Activated T-cell treated with anti-CD3 and anti-CD28 coated beads, Interleukin-2, amount 50 U/mL, for 72 hours (primary cell): ENCODE data around the gene IFT52. TPM values are rescaled to one million over a fixed set of nuclear protein-coding genes. Genes with fewer than 3 reads are reported as not detected.

Source experiments
- ATAC-seq, 2 donors: fragments of 150-1000 bp; cut with Tn5 transposase; replicated peaks in 1 of 2; 2 replicates each; pipeline ENCODE4 v1.10.0; 2021; ENCODE audit warnings: moderate library complexity in 2 of 2, mild to moderate bottlenecking in 1 of 2
- DNase-seq, 2 donors: peaks; one replicate each; pipeline ENCODE4 v3.0.0; 2021 to 2022; ENCODE audit warnings: mixed read lengths in 1 of 2
- H3K27ac Mint-ChIP-seq: one replicate; pipeline ENCODE4 v1.8.0; 2022; ENCODE audit warnings: mild to moderate bottlenecking, moderate library complexity, mixed read lengths
- H3K27me3 Mint-ChIP-seq: one replicate; pipeline ENCODE4 v1.8.0; 2022; ENCODE audit warnings: low read depth, mixed read lengths
- H3K36me3 Mint-ChIP-seq, 2 donors: one replicate each; pipeline ENCODE4 v1.8.0; 2022; ENCODE audit warnings: mixed read lengths in 2 of 2, mild to moderate bottlenecking in 1 of 2; ENCODE audit not compliant: insufficient read depth in 2 of 2
- H3K4me1 Mint-ChIP-seq: one replicate; pipeline ENCODE4 v1.8.0; 2022; ENCODE audit warnings: low read depth, mixed read lengths
- H3K4me3 Mint-ChIP-seq, 2 donors: one replicate each; pipeline ENCODE4 v1.8.0; 2022; ENCODE audit warnings: mild to moderate bottlenecking in 2 of 2, mixed read lengths in 2 of 2, moderate library complexity in 2 of 2
- H3K9me3 Mint-ChIP-seq, 2 donors: one replicate each; pipeline ENCODE4 v1.8.0; 2022; ENCODE audit warnings: mixed read lengths in 2 of 2
- total RNA-seq, 2 donors: library from RNA; stranded (reverse); gene quantifications; one replicate each; pipeline ENCODE4 v1.2.3, GENCODE V29; 2022

IFT52 gene
- total RNA-seq, 2 donors from 2014 or later: 22.2 to 23.5 TPM

DNA sequence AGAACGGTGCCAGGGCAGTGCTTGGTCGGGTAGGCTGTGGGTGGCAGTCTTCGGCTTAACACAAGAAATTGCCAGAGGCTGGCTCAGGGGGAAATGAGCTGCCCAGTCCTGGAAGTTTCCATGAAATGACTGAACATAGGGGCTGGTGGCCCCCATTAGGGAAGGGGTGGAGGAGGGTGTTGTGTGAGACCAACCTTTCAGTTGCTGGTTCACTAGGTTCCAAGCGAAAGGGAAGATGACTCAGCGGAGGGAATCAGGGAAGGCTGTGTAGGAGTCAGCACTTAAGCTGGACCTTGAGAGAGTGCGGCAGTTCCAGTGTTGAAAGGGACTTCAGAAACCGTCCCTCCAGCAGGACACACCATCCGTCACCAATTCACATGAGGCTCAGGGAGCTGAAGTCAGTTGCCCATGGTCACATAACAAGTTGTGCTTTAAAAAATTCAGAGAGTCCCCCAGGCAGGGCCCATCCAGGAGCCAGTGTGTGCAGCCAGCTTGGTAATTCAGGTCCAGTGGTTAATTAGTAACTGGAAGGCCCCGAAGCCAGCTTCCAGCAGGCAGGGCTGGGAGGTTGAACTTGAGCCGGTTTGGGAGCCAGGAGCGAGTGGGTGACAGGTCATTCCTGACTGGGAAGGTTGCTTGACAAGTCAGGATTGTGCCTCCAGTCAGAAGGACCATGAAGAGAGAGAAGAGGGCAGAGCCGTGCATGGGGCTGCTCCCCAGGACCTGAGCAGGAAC lies 32.2 kb upstream of the IFT52 start, which contains the start of gene SGK2:
TSS of gene SGK2 (plus strand) at position 616 of the 735 bp plus-strand sequence. CDS start 7,469 bp downstream, outside the sequence.
- no peaks in the 10 kb centered on the region for H3K36me3 Mint-ChIP-seq
- H3K27ac Mint-ChIP-seq: no peak within 1 kb of the TSS
- DNase-seq: no peak
- H3K9me3 Mint-ChIP-seq: no peaks in the 10 kb centered on the region
- ATAC-seq: no peak
- H3K4me3 Mint-ChIP-seq: no peak within 1 kb of the TSS
- no peaks in the 10 kb centered on the region for H3K4me1 Mint-ChIP-seq
- H3K27me3 Mint-ChIP-seq: peaks cover 5% of the 10 kb centered on the region

DNA sequence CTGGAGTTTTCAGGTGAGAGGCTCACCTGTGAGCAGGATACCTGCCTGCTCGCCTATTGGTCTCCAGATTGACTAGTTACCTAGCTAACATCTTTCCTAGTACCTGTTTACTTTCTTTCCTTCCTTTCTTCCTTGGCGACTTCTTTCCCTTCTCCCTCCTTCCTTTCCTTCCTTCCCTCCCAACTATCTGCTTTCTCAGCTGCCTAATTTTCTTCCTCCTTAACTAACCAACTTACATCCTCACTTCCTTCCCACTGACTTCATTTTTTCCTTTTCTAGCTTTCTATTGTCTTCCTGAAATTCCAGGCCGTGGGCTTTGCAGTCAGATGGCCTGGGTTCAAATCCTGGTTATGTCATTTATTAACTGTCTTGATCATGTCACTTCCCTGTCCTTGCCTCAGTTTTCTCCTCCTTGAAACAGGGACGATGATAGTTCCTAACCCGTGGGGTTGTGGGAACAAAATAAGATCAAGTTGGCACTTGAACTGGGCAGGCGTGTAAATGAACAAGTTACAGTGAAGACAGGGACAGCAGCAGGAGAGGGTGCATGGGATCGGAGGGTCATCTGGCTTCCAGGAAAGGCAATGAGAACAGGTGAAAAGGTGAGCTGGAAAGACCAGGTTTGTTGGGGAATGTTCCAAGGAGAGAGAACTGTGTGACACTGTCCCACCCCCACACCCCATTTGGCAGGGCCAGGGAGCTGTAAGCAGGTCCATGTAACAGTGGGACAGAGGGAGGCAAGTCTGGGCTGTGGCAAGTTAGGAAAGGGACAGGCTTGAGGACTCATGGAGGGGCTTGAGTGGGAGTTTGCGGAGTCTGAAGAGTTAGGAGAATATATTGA lies 31.4 kb upstream of the IFT52 start:
- H3K4me1 Mint-ChIP-seq: no peaks in the 10 kb centered on the region
- DNase-seq (no peak), ATAC-seq (no peak)
- H3K27ac Mint-ChIP-seq: no peak overlapping the region
- peaks cover 5% of the 10 kb centered on the region for H3K27me3 Mint-ChIP-seq
- H3K9me3 Mint-ChIP-seq: no peaks in the 10 kb centered on the region
- no peak overlapping the region for H3K4me3 Mint-ChIP-seq
- no peaks in the 10 kb centered on the region for H3K36me3 Mint-ChIP-seq

DNA sequence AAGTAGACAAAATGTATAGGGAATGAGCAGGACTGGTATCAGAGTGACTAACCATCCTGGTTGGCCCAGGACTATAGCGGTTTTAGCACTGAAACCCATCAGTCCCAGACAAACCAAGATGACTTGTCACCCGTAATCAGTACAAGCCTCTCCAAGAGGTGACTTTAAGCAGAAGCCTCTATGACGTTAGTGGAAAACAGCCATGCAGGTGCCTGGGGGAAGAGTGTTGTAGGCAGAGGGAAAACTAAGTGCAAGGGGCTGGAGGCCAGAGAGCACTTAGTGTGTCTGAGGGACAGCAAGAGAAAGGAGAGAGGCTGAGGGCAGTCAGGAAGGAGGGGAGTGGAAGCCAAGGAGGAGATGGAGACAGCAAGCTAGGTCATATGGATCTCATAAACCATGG lies 29.8 kb upstream of the IFT52 start:
- peaks cover 5% of the 10 kb centered on the region for H3K27me3 Mint-ChIP-seq
- H3K9me3 Mint-ChIP-seq: no peaks in the 10 kb centered on the region
- no peaks in the 10 kb centered on the region for H3K4me1 Mint-ChIP-seq
- H3K36me3 Mint-ChIP-seq: no peaks in the 10 kb centered on the region
- no peak overlapping the region for H3K4me3 Mint-ChIP-seq
- no peak for ATAC-seq
- H3K27ac Mint-ChIP-seq: no peak overlapping the region
- DNase-seq: no peak

DNA sequence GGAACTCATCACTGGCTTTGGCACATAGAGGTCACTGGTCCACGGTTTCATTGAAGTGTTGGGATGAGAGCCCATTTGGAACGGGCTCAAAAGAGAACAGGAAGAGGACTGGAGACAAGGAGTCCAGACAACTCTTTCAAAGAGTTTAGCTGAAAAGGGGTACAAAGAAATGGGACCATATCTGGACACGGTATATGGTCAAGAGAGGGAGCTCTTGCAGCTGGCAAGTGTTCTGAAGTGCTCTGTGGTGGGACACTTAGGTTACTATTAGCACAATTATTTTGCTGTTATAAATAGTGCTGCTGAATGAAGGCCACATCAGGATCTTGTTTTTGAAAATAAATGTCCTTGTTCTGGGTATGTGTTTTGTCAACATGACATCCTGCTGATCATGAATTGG lies 27.3 kb upstream of the IFT52 start:
- ATAC-seq (no peak), DNase-seq (no peak)
- H3K4me3 Mint-ChIP-seq: no peak overlapping the region
- no peaks in the 10 kb centered on the region for H3K36me3 Mint-ChIP-seq
- H3K27ac Mint-ChIP-seq: no peak overlapping the region
- H3K27me3 Mint-ChIP-seq: peaks cover 5% of the 10 kb centered on the region
- H3K4me1 Mint-ChIP-seq: no peaks in the 10 kb centered on the region
- H3K9me3 Mint-ChIP-seq: no peaks in the 10 kb centered on the region

DNA sequence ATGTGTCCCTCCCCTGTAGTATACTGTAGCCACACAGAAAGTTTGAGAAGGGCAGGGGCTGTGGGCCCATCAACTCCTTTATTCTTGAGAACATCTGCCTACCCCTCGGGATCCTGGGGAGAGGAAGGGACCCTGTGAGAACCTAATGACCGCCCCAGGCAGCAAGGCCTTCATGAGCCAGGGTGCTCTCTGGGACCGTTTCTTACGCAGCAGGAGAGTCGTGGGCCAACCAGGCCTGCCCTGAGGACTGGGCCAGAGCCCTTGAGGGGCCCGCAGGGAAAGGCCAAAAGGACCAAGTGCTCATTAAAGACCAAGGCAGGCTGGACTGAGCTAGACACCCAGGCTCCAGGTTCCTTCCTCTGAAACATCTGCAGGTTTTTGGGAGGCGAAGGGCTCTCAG lies 26.7 kb upstream of the IFT52 start:
- H3K27ac Mint-ChIP-seq: no peak overlapping the region

DNA sequence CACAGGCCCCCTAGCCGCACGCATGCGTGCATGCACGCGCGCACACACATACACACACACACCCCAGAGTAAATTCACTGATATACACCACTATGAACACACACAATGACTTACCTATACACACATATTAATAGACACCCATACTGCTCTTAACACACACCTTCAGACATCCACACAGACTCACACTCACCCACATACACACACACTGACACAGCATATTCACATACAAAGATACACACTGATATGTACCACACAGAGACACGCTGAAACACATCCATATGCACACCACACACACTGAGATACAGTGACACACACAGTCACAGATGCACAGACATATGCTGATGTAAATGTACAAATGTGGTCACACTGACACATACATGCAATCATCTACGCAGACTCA lies 26.3 kb upstream of the IFT52 start:
- Mint-ChIP-seq H3K36me3 (no peaks in the 10 kb centered on the region), H3K27me3 (peaks cover 1% of the 10 kb centered on the region), H3K4me3 (no peak overlapping the region), H3K27ac (no peak overlapping the region), H3K9me3 (no peaks in the 10 kb centered on the region), H3K4me1 (no peaks in the 10 kb centered on the region)
- ATAC-seq (no peak), DNase-seq (no peak)

More for the DNA sequence above, 26.7 kb upstream of the IFT52 start:
- Mint-ChIP-seq H3K9me3 (no peaks in the 10 kb centered on the region), H3K36me3 (no peaks in the 10 kb centered on the region), H3K27me3 (peaks cover 5% of the 10 kb centered on the region), H3K4me3 (no peak overlapping the region), H3K4me1 (no peaks in the 10 kb centered on the region)
- DNase-seq (no peak), ATAC-seq (no peak)

DNA sequence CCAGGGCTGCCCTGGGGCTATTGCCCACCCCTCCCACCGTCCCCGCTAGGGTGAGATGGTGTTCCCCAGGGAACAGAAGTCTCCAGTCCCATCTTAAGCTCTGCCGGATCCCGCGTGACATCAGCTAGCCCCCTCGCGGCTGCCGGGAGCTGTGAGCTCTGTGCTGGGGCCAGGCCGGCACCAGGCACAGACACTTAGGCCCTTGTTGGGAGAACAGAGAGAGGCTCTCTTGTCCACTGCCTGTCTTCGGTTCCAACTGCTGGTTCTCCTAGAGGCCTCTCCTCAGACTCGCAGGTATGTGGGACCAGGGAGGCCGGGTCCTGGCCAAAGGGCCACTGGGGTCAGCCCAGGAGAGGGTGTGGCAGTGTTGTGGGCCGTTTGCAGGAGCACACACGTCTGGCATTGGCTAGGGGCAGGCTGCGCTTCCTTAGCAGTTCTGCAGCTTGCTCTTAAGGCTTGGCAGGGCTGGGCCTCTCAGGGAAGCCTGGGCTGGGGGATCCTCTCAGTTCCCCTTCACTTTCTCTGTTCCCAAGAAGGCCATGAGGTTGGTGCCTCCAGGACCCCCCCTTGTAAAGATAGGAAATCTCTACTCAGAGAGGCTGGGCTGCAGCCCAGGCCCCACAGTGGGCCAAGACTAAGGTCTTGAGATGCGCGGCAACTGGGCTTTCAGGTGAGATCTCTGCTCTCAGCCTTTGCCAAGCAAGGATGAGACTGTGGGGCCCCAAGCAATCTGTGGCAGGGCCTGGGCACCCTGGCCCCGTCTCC lies 25.6 kb upstream of the IFT52 start:
- ATAC-seq (no peak), DNase-seq (no peak)
- no peak overlapping the region for H3K27ac Mint-ChIP-seq
- H3K4me3 Mint-ChIP-seq: no peak overlapping the region
- H3K27me3 Mint-ChIP-seq: no peaks in the 10 kb centered on the region
- H3K9me3 Mint-ChIP-seq: no peaks in the 10 kb centered on the region
- no peaks in the 10 kb centered on the region for H3K36me3 Mint-ChIP-seq
- H3K4me1 Mint-ChIP-seq: no peaks in the 10 kb centered on the region

DNA sequence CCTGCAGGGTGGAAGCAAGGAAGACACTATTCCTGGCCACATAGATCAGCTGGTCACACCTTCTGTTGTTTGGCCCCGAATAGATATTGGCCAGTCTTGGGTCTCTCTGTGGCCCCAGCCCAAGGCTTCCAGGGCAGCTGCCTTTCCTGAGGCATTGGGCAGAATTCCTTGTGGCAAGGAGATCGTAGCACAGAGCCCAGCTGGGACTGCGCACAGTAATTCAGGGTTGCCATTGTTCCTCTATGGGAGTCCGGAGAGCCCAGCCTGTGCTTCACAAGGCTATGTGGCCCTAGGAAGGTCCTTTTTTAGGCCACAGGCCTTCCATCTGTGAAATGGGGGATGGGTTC lies 25.0 kb upstream of the IFT52 start:
- no peak overlapping the region for H3K4me3 Mint-ChIP-seq
- no peak overlapping the region for H3K27ac Mint-ChIP-seq
- H3K9me3 Mint-ChIP-seq: no peaks in the 10 kb centered on the region
- no peaks in the 10 kb centered on the region for H3K27me3 Mint-ChIP-seq
- DNase-seq (no peak), ATAC-seq (no peak)
- no peaks in the 10 kb centered on the region for H3K36me3 Mint-ChIP-seq
- no peaks in the 10 kb centered on the region for H3K4me1 Mint-ChIP-seq

DNA sequence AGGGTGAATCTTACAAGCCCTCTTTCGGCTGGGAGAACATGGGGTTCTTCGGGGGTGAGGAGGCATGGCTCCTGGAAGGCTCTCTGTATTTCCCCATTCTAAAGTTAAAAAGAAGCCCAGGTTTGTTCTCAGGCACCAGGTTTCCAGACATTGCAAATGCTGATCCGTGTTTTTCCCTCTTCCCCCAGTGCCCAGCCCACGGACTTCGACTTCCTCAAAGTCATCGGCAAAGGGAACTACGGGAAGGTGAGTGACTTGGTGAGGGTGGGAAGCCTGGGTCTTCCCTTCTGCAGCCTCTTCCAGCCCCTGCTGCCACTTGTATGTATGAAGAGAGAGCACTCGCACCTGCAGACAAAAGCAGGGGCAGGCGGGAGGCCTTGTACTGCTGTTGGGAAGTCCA lies 23.3 kb upstream of the IFT52 start:
- no peaks in the 10 kb centered on the region for H3K27me3 Mint-ChIP-seq
- no peaks in the 10 kb centered on the region for H3K9me3 Mint-ChIP-seq
- no peak overlapping the region for H3K4me3 Mint-ChIP-seq
- H3K36me3 Mint-ChIP-seq: no peaks in the 10 kb centered on the region
- DNase-seq: no peak
- H3K4me1 Mint-ChIP-seq: no peaks in the 10 kb centered on the region
- H3K27ac Mint-ChIP-seq: no peak overlapping the region
- ATAC-seq: no peak

DNA sequence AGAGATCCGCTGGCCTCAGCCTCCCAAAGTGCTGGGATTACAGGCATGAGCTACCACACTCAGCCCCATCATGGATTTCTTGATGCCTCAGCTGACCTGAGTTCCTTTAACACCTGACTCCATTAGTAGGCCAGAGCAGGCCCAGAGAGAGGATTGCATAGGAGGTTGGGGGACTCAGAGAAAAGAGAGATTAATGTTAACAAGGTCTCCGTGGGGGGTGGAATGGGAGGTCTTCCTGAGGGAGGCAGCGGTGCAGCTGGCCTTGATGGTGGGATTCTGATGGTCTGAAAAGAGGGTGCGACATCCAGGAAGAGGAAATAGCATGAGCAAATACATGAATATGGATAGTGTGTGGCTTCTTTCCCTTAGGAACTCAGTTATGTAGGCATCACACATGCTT lies 22.0 kb upstream of the IFT52 start:
- no peaks in the 10 kb centered on the region for H3K36me3 Mint-ChIP-seq
- H3K9me3 Mint-ChIP-seq: no peaks in the 10 kb centered on the region
- no peaks in the 10 kb centered on the region for H3K4me1 Mint-ChIP-seq
- no peak for ATAC-seq
- DNase-seq: no peak
- no peaks in the 10 kb centered on the region for H3K27me3 Mint-ChIP-seq
- H3K27ac Mint-ChIP-seq: no peak overlapping the region
- no peak overlapping the region for H3K4me3 Mint-ChIP-seq

DNA sequence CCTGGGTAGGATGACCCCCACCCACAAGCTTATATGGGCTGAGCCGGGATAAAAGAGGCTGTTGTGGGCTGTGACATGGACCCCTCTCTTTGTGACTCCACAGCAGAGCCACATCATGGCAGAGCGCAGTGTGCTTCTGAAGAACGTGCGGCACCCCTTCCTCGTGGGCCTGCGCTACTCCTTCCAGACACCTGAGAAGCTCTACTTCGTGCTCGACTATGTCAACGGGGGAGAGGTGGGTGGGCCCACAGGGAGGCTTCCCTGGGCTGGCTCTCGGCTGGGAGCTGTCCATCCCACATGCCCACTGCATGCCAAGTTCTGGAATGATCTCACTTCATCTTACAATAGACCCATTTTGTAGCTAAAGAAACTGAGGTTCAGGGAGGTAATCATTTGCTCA lies 21.5 kb upstream of the IFT52 start:
- no peak overlapping the region for H3K27ac Mint-ChIP-seq
- H3K27me3 Mint-ChIP-seq: no peaks in the 10 kb centered on the region
- H3K4me3 Mint-ChIP-seq: no peak overlapping the region
- no peaks in the 10 kb centered on the region for H3K36me3 Mint-ChIP-seq
- no peak for DNase-seq
- no peaks in the 10 kb centered on the region for H3K9me3 Mint-ChIP-seq
- no peaks in the 10 kb centered on the region for H3K4me1 Mint-ChIP-seq
- ATAC-seq: no peak

DNA sequence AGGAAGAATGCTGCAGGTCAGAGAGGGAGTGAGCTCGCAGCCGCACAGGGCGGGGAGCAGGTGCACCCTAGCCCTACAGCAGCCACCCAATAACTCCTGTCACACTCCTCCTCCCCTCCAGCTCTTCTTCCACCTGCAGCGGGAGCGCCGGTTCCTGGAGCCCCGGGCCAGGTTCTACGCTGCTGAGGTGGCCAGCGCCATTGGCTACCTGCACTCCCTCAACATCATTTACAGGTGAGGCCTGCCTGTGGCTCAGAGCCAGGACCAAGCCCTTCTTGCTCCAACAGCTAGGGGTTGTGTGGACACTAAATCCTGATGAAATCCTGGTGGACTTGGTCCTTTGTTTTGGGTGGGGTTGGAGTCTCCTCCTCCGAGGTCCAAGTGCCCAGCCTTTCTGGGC lies 20.2 kb upstream of the IFT52 start:
- no peaks in the 10 kb centered on the region for H3K27me3 Mint-ChIP-seq
- no peak for ATAC-seq
- no peak for DNase-seq
- no peaks in the 10 kb centered on the region for H3K9me3 Mint-ChIP-seq
- no peaks in the 10 kb centered on the region for H3K4me1 Mint-ChIP-seq
- H3K4me3 Mint-ChIP-seq: no peak overlapping the region
- H3K27ac Mint-ChIP-seq: no peak overlapping the region
- no peaks in the 10 kb centered on the region for H3K36me3 Mint-ChIP-seq

DNA sequence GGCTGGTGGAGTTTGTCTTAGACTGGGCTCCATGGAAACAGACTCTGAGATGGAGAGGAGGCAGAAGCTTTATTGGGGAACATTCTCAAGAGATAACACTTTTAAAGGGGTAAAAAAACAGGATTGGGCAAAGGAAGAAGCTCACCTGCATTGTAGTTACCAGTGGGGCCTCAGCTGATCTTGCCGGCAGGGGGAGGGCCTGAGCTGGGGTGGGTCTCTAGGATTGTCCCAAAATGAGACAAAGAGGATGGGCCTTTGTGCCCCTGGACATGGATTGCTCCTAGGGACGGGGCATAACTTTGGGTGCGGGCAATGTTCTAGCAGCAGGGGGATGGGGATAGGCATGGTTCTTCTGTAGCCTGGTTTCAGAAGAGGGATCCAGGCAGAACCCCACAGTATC lies 19.4 kb upstream of the IFT52 start:
- DNase-seq (no peak), ATAC-seq (no peak)
- Mint-ChIP-seq H3K9me3 (no peaks in the 10 kb centered on the region), H3K27me3 (no peaks in the 10 kb centered on the region), H3K36me3 (no peaks in the 10 kb centered on the region), H3K27ac (no peak overlapping the region), H3K4me1 (no peaks in the 10 kb centered on the region), H3K4me3 (no peak overlapping the region)
